AG04450 (cell line): ENCODE measurements around the gene CCDC47. TPM values are rescaled to one million over a fixed set of nuclear protein-coding genes. Genes with fewer than 3 reads are reported as not detected.

ENCODE experiments used
- CTCF ChIA-PET: fragments of 300-600, 350-600 bp; formaldehyde crosslinking; extraction: SDS; loops from one replicate; lab custom pipeline; 2022; ENCODE audit warnings: antibody characterized with exemption, inconsistent platforms; lab: Charles Lee
- POLR2A ChIA-PET: fragments of 350-600 bp; formaldehyde crosslinking; extraction: SDS; loops from one replicate; lab custom pipeline; 2021; ENCODE audit warnings: antibody characterized with exemption, inconsistent platforms; lab: Yijun Ruan, JAX
- DNase-seq: peaks from one replicate; pipeline ENCODE4 v3.0.0-alpha.2; 2011; ENCODE audit warnings: low read depth, low spot score
- H3K27ac ChIP-seq: one replicate; pipeline ENCODE4 v1.5.1; 2012; ENCODE audit warnings: low read depth, low read length, control low read depth
- H3K27me3 ChIP-seq: one replicate; pipeline ENCODE4 v1.6.0; 2012; ENCODE audit warnings: low read length; ENCODE audit not compliant: control insufficient read depth, insufficient read depth
- H3K4me3 ChIP-seq: 2 replicates; pipeline ENCODE4 v1.5.1; 2011; ENCODE audit warnings: mild to moderate bottlenecking, low read depth, low read length, control low read depth
- H3K9me3 ChIP-seq: 2 replicates; pipeline ENCODE4 v1.5.1; 2012; ENCODE audit warnings: low read length; ENCODE audit not compliant: control insufficient read depth, insufficient read depth
- polyA plus RNA-seq: library from polyadenylated mRNA; depleted of rRNA; stranded (reverse); fragments of >200 nt; gene quantifications from 2 replicates; pipeline ENCODE4 v1.2.3, GENCODE V29; 2011
- TF ChIP-seq, protein P1 (sequence below): IDR thresholded peaks from 2 replicates; pipeline ENCODE4 v1.5.1; 2011; ENCODE audit warnings: low read depth, low read length, control low read depth, inconsistent platforms

The CCDC47 gene
- polyA plus RNA-seq, 1 experiment: 68.9 TPM

GRCh38 chr17:63768433-63768832 is 5.0 kb downstream of the CCDC47 start:
- TF ChIP-seq, protein P1, sequence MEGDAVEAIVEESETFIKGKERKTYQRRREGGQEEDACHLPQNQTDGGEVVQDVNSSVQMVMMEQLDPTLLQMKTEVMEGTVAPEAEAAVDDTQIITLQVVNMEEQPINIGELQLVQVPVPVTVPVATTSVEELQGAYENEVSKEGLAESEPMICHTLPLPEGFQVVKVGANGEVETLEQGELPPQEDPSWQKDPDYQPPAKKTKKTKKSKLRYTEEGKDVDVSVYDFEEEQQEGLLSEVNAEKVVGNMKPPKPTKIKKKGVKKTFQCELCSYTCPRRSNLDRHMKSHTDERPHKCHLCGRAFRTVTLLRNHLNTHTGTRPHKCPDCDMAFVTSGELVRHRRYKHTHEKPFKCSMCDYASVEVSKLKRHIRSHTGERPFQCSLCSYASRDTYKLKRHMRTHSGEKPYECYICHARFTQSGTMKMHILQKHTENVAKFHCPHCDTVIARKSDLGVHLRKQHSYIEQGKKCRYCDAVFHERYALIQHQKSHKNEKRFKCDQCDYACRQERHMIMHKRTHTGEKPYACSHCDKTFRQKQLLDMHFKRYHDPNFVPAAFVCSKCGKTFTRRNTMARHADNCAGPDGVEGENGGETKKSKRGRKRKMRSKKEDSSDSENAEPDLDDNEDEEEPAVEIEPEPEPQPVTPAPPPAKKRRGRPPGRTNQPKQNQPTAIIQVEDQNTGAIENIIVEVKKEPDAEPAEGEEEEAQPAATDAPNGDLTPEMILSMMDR: no peak
- Histone ChIP-seq H3K27me3 (no peaks in the 10 kb centered on the region), H3K4me3 (no peak overlapping the region), H3K9me3 (no peaks in the 10 kb centered on the region), H3K27ac (no peak overlapping the region)
- no peak for DNase-seq
- ChIA-PET POLR2A (no interaction called here), CTCF (interaction anchor here (0.6 kb wide), 1 partner anchor 1702 kb away, joined by 4 read pairs; no protein-coding TSS in a partner anchor)

DNA sequence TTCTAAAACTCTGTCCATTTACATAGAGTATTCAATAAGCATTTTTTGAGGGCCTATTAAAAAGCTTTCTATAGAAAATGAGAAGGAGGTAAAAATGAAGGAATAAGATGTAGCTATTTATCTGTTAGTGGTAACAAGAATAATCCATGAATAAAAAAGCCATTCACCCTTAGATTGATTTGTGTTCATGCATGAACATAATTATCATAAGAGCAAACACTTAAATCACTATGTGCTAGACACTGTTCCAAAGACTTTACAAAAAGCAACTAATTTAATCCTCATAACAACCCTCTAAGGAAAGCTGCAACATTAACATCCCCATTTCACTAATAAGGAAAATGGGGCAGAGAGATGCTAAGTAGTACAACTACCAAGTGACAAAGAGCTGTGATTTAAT is 6.6 kb downstream of the CCDC47 start:
- no peak overlapping the region for H3K4me3 ChIP-seq
- DNase-seq: no peak
- no peak overlapping the region for H3K27ac ChIP-seq
- H3K27me3 ChIP-seq: no peaks in the 10 kb centered on the region
- ChIA-PET CTCF (interaction anchor here (0.5 kb wide), 1 partner anchor 77 kb away, joined by 4 read pairs; no protein-coding TSS in a partner anchor), POLR2A (no interaction called here)
- TF ChIP-seq, protein P1: no peak
- H3K9me3 ChIP-seq: no peaks in the 10 kb centered on the region

- ChIA-PET POLR2A (interaction anchor here (0.6 to 1.2 kb wide), 2 partner anchors 9 to 64 kb away, joined by 4 to 7 read pairs; partner anchors contain the start of genes CCDC47 and DDX42), CTCF (interaction anchor here (0.9 kb wide), 1 partner anchor 8 kb away, joined by 3 read pairs; the partner anchor contains the start of gene CCDC47)
- DNase-seq: no peak
Measured at GRCh38 chr17:63764716-63765115, 8.7 kb downstream of the CCDC47 start.

GRCh38 chr17:63762161-63763078 is 11.0 kb downstream of the CCDC47 start:
- POLR2A ChIA-PET: interaction anchor here (0.7 kb wide), 1 partner anchor 49 kb away, joined by 4 read pairs; no protein-coding TSS in a partner anchor
- TF ChIP-seq, protein P1: no peak
- Histone ChIP-seq H3K9me3 (no peaks in the 10 kb centered on the region), H3K27ac (no peak overlapping the region), H3K27me3 (no peaks in the 10 kb centered on the region), H3K4me3 (no peak overlapping the region)
- no peak for DNase-seq
- CTCF ChIA-PET: interaction anchor here (0.8 kb wide), 1 partner anchor 10 kb away, joined by 3 read pairs; the partner anchor contains the start of gene CCDC47

More at GRCh38 chr17:63764716-63765115, 8.7 kb downstream of the CCDC47 start:
- no peaks in the 10 kb centered on the region for H3K27me3 ChIP-seq
- no peak overlapping the region for H3K27ac ChIP-seq
- no peak overlapping the region for H3K4me3 ChIP-seq
- TF ChIP-seq, protein P1: no peak
- no peaks in the 10 kb centered on the region for H3K9me3 ChIP-seq
